ENCODE data around the gene ZC3H10. TPM values are rescaled to one million over a fixed set of nuclear protein-coding genes. Genes with fewer than 3 reads are reported as not detected.

Gene ZC3H10
- total and polyA plus RNA-seq, 2 of the 4 experiments (the other 2 are of a cell fraction), result 1.5 to 3.6 TPM

DNA sequence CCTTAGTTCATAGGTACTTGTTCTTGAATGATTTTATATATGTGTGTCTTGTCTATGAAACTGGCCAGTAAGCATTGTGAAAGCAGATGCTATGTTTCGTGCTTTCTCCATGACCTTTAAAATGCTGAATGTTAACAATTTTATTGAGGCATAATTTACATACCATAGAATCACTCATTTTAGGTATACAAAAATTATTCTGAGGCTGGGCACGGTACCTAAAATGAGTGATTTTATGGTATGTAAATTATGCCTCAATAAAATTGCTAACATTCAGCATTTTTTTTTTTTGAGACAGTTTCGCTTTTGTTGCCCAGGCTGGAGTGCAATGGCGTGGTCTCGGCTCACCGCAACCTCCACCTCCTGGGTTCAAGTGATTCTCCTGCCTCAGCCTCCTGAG, 16.8 kb downstream of the ZC3H10 start:
- WGBS, 2 experiments (ENCODE audit: extremely low coverage in 2 of 2, insufficient read length in 1 of 2), result no CpG with 5 or more reads among the region's 6 CpGs
- no peak overlapping the region for H2AK9ac ChIP-seq (replicated peaks; ENCODE audit: low read depth, low read length, poor library complexity)
- H4K20me1 ChIP-seq (ENCODE audit: insufficient read depth, low read length), result no peaks in the 10 kb centered on the region
- no peak overlapping the region for H3K4me3 ChIP-seq (ENCODE audit: insufficient read depth, low read depth, low read length)
- peaks cover 71% of the 10 kb centered on the region for H3K36me3 ChIP-seq (ENCODE audit: control insufficient read depth, insufficient read depth, low read length)
- no TSS peak for BruUV-seq (replicated peaks)
- no peaks in the 10 kb centered on the region; the same call in 1 of the 2 replicates for H3K9me1 ChIP-seq (ENCODE audit: insufficient read depth, low read length)
- H3K18ac ChIP-seq (ENCODE audit: low read depth, low read length), result no peak overlapping the region
- no peak overlapping the region for H4K5ac ChIP-seq (ENCODE audit: low read depth, low read length)
- no peak overlapping the region for H2AFZ ChIP-seq (replicated peaks; ENCODE audit: low read length, poor library complexity)
- dilution Hi-C loops (cut with HindIII; ENCODE audit: low sequenced_read_pairs, unreplicated experiment) (no loop called here), in situ Hi-C loops (cut with MboI; ENCODE audit: low sequenced_read_pairs) (no loop called here), intact Hi-C loops (cut with micrococcal nuclease) (no loop called here)
- no peak overlapping the region for H3K14ac ChIP-seq (replicated peaks; ENCODE audit: low read depth, low read length)
- no peak overlapping the region for H3K23ac ChIP-seq (ENCODE audit: low read depth, low read length)
- no peaks in the 10 kb centered on the region for H3K27me3 ChIP-seq (ENCODE audit: control insufficient read depth, insufficient read depth, low read length)
- H4K91ac ChIP-seq (ENCODE audit: insufficient read depth, low read depth, low read length), result no peak overlapping the region
- ATAC-seq (ENCODE audit: low read depth), result no peak
- no peaks in the 10 kb centered on the region for H3K4me1 ChIP-seq (ENCODE audit: control insufficient read depth, insufficient read depth, low read length)
- no peak overlapping the region for H2BK20ac ChIP-seq (ENCODE audit: low read depth, low read length)
- no peak overlapping the region for H3K27ac ChIP-seq (ENCODE audit: insufficient read depth, low read length)
- TF ChIP-seq BHLHE40 (IDR thresholded peaks at IDR 0.05; ENCODE audit: low read depth, low read length) (no peak), CEBPB (IDR thresholded peaks at IDR 0.05; ENCODE audit: low read depth, low read length) (no peak), POLR2A (IDR thresholded peaks at IDR 0.05; ENCODE audit: low read depth, low read length) (no peak), FOS (IDR thresholded peaks at IDR 0.05; ENCODE audit: low read depth, low read length) (no peak), RCOR1 (IDR thresholded peaks at IDR 0.05; ENCODE audit: insufficient replicate concordance, low read length) (no peak), MAFK (IDR thresholded peaks at IDR 0.05; ENCODE audit: low read depth, low read length) (no peak), MXI1 (IDR thresholded peaks at IDR 0.05; ENCODE audit: borderline replicate concordance, low read depth, low read length) (no peak), CHD1 (IDR thresholded peaks at IDR 0.05; ENCODE audit: low read depth, low read length) (no peak), MAZ (IDR thresholded peaks at IDR 0.05; ENCODE audit: borderline replicate concordance, low read depth, low read length) (no peak), NFE2L2 (IDR thresholded peaks at IDR 0.05; ENCODE audit: low read depth, low read length) (no peak), RAD21 (IDR thresholded peaks at IDR 0.05; ENCODE audit: low read length) (no peak), SMC3 (IDR thresholded peaks at IDR 0.05; ENCODE audit: low read depth, low read length) (no peak), RFX5 (IDR thresholded peaks at IDR 0.05; ENCODE audit: low read depth, low read length) (no peak)
- TF ChIP-seq, protein P1, sequence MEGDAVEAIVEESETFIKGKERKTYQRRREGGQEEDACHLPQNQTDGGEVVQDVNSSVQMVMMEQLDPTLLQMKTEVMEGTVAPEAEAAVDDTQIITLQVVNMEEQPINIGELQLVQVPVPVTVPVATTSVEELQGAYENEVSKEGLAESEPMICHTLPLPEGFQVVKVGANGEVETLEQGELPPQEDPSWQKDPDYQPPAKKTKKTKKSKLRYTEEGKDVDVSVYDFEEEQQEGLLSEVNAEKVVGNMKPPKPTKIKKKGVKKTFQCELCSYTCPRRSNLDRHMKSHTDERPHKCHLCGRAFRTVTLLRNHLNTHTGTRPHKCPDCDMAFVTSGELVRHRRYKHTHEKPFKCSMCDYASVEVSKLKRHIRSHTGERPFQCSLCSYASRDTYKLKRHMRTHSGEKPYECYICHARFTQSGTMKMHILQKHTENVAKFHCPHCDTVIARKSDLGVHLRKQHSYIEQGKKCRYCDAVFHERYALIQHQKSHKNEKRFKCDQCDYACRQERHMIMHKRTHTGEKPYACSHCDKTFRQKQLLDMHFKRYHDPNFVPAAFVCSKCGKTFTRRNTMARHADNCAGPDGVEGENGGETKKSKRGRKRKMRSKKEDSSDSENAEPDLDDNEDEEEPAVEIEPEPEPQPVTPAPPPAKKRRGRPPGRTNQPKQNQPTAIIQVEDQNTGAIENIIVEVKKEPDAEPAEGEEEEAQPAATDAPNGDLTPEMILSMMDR (conservative IDR thresholded peaks at IDR 0.05; ENCODE audit: low read depth, low read length), result no peak
- TF ChIP-seq, protein P2, sequence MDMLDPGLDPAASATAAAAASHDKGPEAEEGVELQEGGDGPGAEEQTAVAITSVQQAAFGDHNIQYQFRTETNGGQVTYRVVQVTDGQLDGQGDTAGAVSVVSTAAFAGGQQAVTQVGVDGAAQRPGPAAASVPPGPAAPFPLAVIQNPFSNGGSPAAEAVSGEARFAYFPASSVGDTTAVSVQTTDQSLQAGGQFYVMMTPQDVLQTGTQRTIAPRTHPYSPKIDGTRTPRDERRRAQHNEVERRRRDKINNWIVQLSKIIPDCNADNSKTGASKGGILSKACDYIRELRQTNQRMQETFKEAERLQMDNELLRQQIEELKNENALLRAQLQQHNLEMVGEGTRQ (IDR thresholded peaks at IDR 0.05; ENCODE audit: low read depth, low read length), result no peak
- TF ChIP-seq, protein P3, sequence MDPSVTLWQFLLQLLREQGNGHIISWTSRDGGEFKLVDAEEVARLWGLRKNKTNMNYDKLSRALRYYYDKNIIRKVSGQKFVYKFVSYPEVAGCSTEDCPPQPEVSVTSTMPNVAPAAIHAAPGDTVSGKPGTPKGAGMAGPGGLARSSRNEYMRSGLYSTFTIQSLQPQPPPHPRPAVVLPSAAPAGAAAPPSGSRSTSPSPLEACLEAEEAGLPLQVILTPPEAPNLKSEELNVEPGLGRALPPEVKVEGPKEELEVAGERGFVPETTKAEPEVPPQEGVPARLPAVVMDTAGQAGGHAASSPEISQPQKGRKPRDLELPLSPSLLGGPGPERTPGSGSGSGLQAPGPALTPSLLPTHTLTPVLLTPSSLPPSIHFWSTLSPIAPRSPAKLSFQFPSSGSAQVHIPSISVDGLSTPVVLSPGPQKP (IDR thresholded peaks at IDR 0.05; ENCODE audit: borderline replicate concordance, low read depth, low read length), result no peak
- H3K79me1 ChIP-seq (ENCODE audit: low read depth in 1 of 2, low read length in 2 of 2), result peaks cover 31 to 51% of the 10 kb centered on the region in 2 experiments
- H3K9ac ChIP-seq (ENCODE audit: low read depth, low read length), result no peak overlapping the region
- H2BK120ac ChIP-seq (ENCODE audit: low read depth, low read length), result no peak overlapping the region
- H4K8ac ChIP-seq (ENCODE audit: low read depth in 2 of 2, low read length in 2 of 2), result no peak overlapping the region
- no peak overlapping the region for H3K4ac ChIP-seq (ENCODE audit: low read depth, low read length)
- H3K4me2 ChIP-seq (ENCODE audit: low read depth, low read length), result no peak overlapping the region
- H2BK5ac ChIP-seq (ENCODE audit: low read depth, low read length, poor library complexity, severe bottlenecking), result no peak overlapping the region
- ChIA-PET CTCF (no interaction called here), POLR2A (ENCODE audit: unreplicated experiment) (no interaction called here)
- no peak overlapping the region for H2BK15ac ChIP-seq (ENCODE audit: low read depth, low read length)
- no peak for DNase-seq
- H3K56ac ChIP-seq (ENCODE audit: extremely low read depth, insufficient read depth, low read length), result no peak overlapping the region
- H2AK5ac ChIP-seq (ENCODE audit: low read depth, low read length), result no peak overlapping the region
- H3K9me3 ChIP-seq (ENCODE audit: control insufficient read depth, insufficient read depth, low read length), result no peaks in the 10 kb centered on the region

All from IMR-90 (cell line).